Breast epithelium (tissue), 3 donors: ENCODE data around the gene CPLANE2.
A peak's percentile ranks its signal among the peaks of the same experiment; 100 is the strongest.

Experiments
- CTCF ChIP-seq, 3 donors: fragments of 450-650 bp; IDR thresholded peaks; one replicate each; pipeline ENCODE4 v1.5.1; 2016 to 2017; ENCODE audit warnings: antibody characterized with exemption in 3 of 3, mild to moderate bottlenecking in 3 of 3, moderate library complexity in 3 of 3
- POLR2AphosphoS5 ChIP-seq, 3 donors: sonication (generic); formaldehyde crosslinking; IDR thresholded peaks; one replicate each; pipeline ENCODE4 v1.6.1; 2017; ENCODE audit warnings: antibody characterized with exemption in 3 of 3

- no peak for TF ChIP-seq CTCF (IDR thresholded peaks at IDR 0.05)
- peak in 1 of 3 donors; percentile 44 for TF ChIP-seq POLR2AphosphoS5 (IDR thresholded peaks at IDR 0.05)
These were observed 53.8 kb downstream of the CPLANE2 start for GRCh38 chr1:16183179-16183578.
